DMS53 treated with DMSO at 0.1 percent for 48 hours (cell line): ENCODE results near the gene CD7.
A peak's percentile ranks its signal among the peaks of the same experiment; 100 is the strongest.
"Not testable (repeated sequence)": the region's sequence is repeated elsewhere in the genome, so short reads cannot be mapped to it uniquely, and the experiment has no call there.

ENCODE experiments used
- DNase-seq: peaks from one replicate; lab custom pipeline; 2025; ENCODE audit not compliant: unreplicated experiment; lab: John Stamatoyannopoulos, UW

Gene CD7

DNA sequence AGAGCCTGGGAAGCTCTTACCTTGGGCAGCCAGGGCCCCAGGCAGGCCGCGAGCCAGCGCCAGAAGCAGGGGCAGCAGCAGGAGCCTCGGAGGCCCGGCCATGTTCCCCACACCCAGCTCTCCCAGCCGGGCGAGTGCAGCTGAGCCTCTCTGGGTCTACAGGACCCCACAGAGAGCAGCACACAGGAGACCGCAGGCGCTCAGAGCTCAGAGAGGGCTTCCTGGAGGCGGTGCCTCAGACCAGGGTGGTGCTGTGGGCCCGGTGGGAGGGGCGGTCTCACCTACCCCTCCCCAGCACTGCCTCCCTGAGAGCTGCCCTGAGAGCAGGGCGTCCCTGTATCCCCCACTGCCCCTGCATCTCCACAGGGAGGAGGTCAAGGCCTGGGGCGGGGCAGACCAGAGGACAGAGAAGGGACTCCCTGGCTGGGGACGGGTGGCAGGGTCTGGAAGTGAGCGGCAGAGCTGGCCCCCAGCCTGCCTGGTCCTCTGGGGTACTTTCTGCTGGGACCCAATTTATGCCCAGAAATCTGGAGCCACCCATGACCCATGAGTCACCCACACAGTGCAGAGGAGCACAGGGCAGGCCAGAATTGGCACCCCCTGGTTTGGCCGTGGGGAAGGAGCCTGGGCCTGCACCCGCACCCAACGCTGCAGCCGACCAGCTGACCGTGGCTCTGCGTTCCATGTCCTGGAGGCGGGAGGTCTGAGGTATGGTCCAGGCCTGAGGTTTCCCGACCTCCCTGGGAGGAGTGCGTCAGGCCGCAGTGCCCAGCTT, at the start of gene CD7:
Gene CD7, minus strand, starts transcription at position 215 of the 775 bp plus-strand sequence. Its CDS starts 113 bp downstream, at position 102.
- no peak for DNase-seq

DNA sequence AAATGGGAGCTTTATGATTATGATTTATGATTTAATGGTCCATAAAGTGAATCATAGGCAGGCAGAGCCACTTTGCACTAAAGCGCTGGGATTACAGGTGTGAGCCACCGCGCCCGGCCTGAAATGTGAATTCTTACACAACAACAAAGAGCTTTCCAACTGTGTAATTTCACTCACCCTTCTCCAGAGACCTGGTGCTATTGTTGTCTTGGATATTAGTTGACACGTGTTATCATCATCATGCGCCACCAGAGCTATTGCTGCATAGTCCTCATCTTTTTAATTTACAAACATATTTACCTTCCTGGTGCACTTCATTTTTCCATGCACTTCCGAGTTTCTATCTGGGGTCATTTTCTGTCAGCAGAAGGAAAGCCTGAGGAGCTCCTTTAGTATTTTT, 49.3 kb upstream of the CD7 start:
- DNase-seq = no peak

DNA sequence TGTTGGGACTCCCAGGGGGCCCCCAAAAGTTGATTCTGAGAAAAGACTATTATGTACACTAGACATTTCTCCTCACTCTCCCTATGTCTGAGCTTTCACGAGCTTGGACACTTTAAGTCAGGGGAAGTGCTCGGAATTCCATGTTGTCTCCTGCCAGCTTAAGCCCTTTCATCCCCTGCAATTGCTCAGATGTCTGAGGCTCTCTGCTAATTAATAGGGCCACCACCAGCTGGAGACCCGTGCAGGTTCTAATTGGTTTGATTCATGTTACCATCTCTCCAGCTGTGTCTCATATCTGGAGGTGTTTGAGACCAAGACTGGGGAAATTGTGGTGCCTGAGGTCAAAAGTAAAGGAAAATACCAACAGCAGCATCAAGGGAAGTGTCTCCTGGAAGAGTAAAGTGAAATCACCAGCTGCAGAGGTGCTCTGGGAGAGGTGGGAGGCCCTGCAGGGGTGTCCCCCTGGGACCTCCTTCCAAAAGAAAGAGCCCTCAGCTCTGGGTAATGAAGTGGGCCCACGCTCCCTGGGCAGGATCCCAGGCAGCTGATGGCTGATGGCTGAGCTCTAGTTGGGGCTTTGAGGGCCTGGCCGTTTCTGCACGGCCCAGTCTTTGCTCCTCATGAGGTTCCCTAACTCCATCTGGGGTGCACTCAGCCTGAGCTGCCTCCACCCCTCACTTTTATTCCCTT, 48.3 kb upstream of the CD7 start:
- DNase-seq = no peak

DNA sequence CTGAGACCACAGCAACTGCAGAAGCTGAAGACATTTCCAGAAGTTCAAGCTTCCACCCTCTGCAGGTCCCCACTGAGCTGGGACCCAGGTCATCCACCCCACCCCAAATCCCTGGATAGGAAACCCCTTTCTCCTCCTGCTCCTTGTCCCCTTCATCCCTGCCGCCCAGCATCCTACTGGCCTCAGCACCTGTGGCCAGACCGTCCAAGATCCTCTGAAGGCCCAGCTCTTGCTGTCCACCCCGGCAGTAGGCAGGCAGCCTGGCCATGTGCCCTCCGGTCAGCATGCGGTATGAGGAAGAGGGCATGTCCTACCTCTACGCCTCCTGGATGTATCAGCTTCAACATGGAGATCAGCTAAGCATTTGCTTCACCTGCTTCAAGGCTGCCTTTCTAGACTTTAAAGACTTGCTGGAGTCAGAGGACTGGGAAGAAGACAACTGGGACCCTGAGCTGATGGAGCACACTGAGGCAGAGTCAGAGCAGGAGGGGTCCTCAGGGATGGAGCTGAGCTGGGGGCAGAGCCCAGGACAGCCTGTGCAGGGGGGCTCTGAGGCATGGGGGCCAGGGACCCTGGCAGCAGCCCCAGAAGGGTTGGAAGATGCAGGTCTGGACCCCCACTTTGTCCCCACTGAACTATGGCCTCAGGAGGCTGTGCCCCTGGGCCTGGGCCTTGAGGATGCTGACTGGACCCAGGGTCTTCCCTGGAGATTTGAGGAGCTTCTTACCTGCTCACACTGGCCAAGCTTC, 44.7 kb upstream of the CD7 start:
- no peak for DNase-seq

DNA sequence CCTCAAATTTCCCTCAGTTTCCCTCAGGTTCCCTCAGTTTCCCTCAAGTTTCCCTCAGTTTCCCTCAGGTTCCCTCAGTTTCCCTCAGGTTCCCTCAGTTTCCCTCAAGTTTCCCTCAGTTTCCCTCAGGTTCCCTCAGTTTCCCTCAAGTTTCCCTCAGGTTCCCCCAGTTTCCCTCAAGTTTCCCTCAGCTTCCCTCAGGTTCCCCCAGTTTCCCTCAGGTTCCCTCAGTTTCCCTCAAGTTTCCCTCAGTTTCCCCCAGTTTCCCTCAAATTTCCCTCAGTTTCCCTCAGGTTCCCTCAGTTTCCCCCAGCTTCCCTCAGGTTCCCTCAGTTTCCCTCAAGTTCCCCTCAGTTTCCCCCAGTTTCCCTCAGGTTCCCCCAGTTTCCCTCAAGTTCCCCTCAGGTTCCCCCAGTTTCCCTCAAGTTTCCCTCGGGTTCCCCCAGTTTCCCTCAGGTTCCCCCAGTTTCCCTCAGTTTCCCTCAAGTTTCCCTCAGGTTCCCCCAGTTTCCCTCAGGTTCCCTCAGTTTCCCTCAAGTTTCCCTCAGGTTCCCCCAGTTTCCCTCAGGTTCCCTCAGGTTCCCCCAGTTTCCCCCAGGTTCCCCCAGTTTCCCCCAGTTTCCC, 42.2 kb upstream of the CD7 start:
- DNase-seq = not testable (repeated sequence)

DNA sequence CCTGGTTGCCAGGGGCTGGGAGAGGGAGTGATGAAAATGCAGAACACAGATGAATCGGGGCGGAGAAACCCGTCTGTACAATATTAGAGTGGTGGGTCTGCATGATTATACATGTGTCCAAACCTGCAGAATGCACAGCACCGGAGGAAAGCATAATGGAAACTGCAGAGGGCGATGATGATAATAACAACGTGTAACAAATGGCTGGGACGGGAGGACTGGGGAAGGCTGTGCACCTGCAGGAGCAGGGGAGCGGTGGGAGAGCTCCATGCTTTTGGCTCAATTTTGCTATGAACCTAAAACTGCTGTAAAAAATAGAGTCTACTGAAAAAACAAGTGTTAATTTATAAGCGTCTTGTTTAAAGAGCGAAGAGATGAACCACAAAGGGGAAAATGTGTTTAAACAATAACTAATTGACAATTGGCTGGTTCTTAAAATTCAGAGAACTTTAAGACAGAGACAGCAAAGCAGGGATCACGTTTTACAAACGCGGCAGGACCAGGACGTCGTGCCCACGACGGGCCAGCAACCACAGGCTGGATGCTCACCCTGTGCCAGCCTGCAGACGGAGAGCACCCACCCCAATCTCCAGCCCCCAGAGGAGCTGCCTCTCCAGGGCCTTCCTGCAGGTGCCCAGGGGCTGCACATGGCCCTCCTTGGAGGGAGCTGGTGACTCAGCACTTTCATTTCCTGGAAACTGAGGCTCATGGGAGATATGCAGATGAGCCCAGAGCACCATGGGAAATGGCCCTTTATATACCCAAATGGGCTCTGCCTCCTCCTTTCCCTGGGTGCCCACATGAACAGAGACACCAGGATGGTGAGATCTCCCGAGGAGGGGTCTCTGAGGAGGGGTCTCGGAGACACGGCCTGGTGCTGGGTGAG, 41.3 kb upstream of the CD7 start, which contains the start of gene TEX19:
Gene TEX19, plus strand, starts transcription at position 783 of the 886 bp plus-strand sequence. CDS start 2,904 bp downstream, outside the sequence.
- no peak for DNase-seq

DNA sequence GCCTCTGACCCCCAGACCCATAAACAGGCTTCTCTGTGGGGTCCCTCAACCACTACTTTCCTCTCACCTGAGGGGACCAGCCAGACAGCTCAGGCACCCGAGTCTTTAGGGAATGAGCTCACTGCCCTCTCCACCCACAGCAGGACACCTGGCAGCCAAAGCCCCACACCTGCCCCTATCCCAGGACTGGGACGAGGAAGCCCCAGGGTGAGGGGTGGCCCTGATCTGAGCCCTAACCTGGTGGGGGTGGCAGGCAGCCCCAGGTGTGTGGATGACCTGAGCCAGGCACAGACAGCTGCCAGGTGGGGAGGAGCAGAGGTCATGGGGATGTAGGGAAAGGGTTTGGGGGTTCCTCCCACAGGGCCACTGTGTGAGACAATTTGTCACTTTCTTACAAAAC, 40.0 kb upstream of the CD7 start:
- DNase-seq = no peak

DNA sequence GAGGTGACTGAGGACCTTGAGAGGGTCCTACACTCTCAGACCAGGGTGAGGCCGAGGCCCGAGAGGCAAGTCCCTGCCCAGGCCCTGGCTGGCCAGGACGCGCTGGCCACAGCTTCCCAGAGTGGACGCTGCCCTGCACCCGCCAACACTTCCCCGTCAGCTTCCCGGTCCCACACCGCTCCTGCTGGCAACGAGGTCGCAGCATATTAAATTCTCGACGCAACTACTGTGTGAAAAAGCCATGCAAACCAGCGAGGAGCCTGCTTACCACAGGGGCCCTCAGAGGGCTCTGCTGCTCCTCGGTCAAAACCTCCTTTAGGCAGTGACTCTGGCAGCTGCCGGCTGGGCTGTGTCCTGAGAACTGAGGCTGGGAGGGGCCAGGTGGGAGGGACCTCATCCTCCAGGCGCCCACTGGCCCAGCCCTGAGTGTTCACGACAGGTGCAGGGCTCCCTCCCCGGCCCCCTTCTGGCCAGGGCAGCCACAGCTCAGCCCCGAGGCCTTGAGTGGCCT, 39.5 kb upstream of the CD7 start:
- DNase-seq = peak; percentile 37

DNA sequence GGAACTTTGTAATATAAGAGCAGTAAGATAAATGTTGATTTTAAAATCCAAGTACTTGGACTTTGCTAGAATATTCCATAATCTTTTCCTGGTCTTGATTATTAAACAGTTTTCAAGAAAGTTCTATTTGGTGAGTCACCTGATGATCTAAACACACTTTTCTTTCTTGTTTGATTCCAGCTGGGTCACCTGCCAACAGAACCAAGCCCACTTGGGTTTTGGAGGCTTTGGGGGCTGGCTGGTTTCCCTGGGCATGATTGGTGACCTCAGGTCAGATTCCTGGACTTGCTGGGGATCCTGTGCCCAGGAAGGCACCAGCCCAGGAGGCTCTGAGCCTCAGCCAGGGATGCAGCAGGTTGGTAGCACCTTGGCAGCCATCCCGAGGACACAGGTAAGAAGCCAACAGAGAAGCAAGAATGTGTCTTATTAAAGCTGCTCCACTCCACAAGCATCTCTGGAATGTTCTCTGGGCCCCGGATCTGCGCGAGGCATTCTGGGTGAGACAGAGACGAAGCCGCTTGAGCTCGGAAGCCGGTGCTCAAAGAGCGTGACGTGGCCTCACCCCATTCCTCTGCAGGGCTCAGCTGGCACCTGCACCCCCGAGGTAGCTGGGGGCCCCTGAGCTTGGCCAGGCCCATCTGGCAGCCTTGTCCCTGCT, 38.5 kb upstream of the CD7 start:
- DNase-seq = no peak

DNA sequence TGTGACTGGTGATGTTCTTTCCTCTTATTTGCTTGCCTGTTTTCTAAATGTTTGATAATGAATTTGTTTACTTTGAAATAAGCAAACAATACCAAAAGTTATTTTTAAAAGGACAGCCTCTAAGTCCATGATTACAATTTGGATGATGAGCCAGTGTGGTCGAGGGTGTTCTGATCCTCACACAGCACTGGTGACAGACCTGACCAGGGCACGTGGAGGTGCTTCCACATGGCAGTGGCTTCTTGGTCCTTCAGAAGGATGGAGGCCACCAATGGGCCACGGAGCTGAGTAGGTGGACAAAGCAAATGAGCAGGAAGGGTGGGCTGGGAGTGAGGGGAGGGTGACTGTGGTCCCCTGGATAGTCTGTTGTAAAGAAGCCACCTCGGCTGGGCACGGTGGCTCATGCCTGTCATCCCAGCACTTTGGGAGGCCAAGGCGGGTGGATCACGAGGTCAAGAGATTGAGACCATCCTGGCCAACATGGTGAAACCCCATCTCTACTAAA, 37.4 kb upstream of the CD7 start:
- DNase-seq = no peak

DNA sequence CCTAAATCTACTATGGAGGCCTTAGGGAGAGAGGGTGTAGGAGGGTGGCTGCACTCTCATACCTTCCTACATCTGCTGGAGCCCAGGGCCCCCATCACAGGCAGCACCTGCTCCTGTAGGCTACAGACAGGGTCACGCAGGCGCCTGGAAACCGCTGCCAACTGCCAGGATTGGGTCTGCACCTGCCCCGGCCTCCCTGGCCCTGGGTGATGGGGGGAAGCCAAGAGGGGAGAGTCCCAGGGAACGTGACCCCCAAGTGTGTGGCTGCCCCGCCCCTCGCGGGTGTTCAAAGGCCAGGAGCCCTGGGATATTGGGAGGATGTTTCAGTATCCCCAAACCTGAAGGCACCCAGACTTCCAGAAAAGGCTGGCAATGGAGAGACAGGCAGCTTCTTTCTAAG, 36.1 kb upstream of the CD7 start:
- no peak for DNase-seq

DNA sequence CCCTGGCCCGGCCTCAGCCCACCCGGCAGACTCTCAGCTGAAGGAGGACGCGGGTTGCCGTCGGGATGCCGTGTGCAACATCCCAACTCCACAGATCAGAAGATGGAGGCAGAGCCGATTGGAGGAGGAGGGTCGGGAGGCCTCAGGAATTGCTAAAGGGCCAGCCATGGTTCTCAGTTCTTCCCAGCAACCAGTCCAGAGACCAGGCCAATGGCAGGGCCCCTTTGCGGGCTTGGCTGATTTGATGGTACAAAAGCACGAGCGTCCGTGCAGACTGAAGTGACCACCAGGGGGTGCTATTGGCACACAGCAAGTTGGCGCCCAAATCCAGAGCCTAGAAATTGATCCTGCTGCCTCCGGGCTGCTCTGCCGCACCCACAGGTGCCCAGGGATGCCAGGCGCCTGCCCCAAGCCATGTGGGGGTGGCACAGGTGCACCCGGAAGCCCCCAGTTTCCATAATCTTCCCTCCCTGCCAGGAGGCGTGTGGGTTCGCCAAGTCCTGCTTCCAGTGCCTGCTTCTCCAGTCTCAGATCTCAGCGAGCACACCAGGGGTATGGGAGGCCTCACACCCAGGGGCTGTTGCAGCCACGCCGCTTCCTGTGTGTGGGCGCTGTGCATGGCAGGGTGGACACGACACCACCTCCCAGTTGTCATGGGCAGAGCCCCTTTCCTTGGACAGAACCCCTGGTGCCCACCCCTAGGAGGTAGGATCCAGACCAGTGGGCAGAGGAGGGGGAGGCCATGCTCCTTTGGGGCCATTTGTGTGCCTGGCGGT, 34.5 kb upstream of the CD7 start:
- peak; percentile 77 for DNase-seq

DNA sequence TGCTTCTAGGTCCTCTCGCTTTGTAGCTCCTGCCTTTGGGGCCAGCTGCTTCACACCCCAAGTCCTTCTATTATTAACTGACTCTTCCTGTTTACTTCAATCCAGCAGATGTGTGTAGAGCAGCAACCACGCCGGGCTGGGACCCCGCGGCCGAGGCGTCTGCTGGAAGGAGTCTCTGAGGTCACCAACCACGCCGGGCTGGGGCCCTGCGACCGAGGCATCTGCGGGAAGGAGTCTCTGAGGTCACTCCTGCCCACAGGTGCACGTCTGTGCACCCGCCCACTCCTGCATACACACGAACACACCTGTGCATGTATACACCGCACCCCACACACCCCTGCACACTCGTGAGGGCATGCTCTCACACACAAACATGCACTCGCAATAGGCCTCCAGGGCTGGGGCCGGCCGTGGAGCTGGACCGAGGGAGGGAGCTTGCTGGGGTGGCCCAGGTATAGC, 33.9 kb upstream of the CD7 start:
- no peak for DNase-seq

DNA sequence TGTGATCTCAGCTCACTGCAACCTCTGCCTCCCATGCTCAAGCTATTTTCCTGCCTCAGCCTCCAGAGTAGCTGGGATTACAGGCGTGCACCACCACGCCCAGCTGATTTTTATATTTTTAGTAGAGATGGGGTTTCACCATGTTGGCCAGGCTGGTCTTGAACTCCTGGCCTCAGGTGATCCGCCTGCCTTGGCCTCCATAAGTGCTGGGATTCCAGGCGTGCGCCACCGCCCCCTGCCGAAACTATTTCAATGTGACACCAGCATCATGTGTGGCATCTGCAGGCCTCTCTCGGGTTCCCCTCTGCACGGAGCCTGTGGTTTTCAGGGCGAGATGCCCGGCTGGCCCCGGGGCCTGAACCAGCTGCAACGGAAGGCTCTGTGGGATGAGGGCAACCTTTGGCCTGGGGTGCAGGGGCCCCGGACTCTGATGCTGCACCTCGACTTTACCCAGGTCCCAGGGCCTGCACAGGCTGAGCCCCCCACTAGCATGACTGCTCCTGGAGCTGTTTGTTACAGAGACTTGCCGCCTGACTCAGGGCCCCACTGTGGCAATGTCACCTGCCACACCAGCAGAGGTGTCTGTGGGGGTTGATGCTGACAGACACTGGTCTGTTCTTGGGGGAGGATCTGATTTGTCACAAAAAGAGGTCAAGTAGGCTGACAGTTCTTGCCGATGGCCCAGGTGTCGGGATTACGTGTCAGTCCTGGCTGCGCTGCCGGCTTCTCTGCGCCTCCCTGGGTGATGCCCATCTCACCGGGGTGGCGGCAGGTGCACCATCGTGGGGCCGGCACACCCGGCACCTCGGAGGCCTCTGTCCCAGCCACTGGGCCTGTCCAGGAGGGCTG, 33.0 kb upstream of the CD7 start:
- no peak for DNase-seq

DNA sequence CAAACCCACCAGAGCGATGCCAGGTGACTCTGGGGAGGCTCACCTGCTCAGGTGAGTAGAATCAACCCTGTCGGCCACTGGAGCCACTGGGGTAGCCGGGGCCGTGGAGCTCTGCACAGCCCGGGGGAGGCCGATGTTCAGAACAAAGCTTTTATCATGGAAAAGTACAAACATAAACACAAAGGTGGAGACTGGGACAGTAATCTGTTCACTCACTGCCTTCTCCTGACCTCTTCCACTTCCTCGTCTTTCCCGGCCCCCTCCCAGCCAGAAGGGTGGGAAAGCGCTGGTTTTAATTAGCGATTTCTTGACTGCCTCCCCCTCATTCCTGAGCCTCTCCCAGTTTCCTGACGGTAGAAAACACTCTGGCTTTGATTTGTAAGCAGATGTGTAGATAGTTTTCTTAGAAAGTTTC, 31.9 kb upstream of the CD7 start:
- no peak for DNase-seq

DNA sequence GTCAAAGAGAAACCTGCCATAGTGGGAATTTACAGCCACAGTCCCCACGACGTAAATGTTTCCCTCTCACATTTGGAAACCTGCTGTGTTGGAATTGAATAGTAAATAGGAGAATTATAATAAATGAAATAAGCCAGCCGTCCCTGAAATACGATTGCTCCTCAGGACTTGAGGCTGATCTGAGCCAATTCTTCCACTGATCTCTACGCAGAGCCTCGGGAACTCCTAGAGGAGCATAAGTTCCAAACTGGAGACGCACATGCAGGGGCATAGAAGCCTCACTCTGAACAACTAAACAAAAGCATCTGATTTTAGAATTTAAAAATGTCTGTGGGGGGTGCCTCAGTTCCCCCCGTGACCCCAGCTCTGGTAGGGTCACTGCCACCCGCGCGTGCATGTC, 31.5 kb upstream of the CD7 start:
- no peak for DNase-seq

DNA sequence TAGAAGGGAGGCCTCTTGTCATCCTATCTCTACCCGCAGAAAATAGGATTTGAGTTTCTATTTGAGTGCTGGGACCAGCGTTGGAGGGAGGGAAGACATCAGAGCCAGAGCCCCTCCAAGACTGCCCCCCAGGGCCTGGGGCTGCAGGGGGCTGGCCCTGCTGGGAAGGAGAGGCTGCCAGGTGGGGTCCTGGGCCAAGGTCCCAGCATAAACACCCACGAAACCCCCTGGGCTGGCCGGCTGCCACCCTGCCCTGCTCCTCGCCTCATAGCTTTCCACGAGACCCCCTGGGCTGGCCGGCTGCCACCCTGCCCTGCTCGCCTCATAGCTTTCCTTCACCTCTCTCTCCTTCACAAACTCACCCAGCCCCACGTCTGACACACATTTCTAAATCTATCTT, 31.0 kb upstream of the CD7 start:
- no peak for DNase-seq

DNA sequence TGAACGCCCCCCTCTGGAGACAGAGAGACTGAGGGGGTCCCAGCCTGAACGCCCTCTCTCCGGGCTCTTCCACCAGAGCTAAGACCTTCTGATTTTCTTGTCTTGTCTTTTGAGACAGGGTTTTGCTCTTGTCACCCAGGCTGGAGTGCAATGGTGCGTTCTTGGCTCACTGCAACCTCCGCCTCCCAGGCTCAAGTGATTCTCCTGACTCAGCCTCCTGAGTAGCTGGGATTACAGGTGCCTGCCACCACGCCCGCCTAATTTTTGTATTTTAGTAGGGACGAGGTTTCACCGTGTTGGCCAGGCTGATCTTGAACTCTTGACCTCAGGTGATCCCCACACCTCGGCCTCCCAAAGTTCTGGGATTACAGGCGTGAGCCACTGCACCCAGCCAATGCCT, 30.6 kb upstream of the CD7 start:
- not testable (repeated sequence) for DNase-seq
